Endometrial microvascular endothelial cells (primary cell): ENCODE data around the gene CR1. TPM values are rescaled to one million over a fixed set of nuclear protein-coding genes. Genes with fewer than 3 reads are reported as not detected.
"Not testable (repeated sequence)": the region's sequence is repeated elsewhere in the genome, so short reads cannot be mapped to it uniquely, and the experiment has no call there.

Experiments
- in situ Hi-C: cut with HindIII; loops from 2 replicates; pipeline ENCODE4 v1.10.0; 2017; ENCODE audit warnings: low sequenced_read_pairs, low pct_unique_long_range_greater_than_20kb; ENCODE audit errors: inconsistent ontology term
- total RNA-seq: library from RNA; depleted of rRNA; stranded (reverse); fragments of >200 nt; gene quantifications from one replicate; pipeline ENCODE4 v1.2.3, GENCODE V29; 2015; ENCODE audit errors: inconsistent ontology term

Gene CR1
- total RNA-seq, 1 donor from 2014 or later, result not detected

GRCh38 chr1:207633226-207633625, 137.3 kb downstream of the CR1 start:
- in situ Hi-C loops, result no loop called here

GRCh38 chr1:207633699-207634289, 137.8 kb downstream of the CR1 start:
- in situ Hi-C loops, result not testable (repeated sequence)

GRCh38 chr1:207634293-207634692, 138.3 kb downstream of the CR1 start:
- in situ Hi-C loops, result not testable (repeated sequence)

GRCh38 chr1:207635569-207636186, 139.7 kb downstream of the CR1 start:
- in situ Hi-C loops, result not testable (repeated sequence)

GRCh38 chr1:207638487-207639145, 142.7 kb downstream of the CR1 start:
- in situ Hi-C loops, result not testable (repeated sequence)

GRCh38 chr1:207639362-207639761, 143.4 kb downstream of the CR1 start:
- in situ Hi-C loops, result not testable (repeated sequence)

GRCh38 chr1:207644166-207644851, 148.4 kb downstream of the CR1 start:
- in situ Hi-C loops, result no loop called here

- in situ Hi-C loops, result no loop called here
These were observed 149.1 kb downstream of the CR1 start, which contains the start of gene CR1L for GRCh38 chr1:207644852-207645634. Gene CR1L, plus strand, starts transcription at chr1:207645133. Its CDS starts 101 bp downstream, at chr1:207645234.

- in situ Hi-C loops, result no loop called here
These were observed 149.7 kb downstream of the CR1 start for GRCh38 chr1:207645635-207646081.

GRCh38 chr1:207646171-207646570, 150.2 kb downstream of the CR1 start:
- in situ Hi-C loops, result no loop called here

GRCh38 chr1:207646944-207647579, 151.1 kb downstream of the CR1 start:
- in situ Hi-C loops, result no loop called here

- in situ Hi-C loops, result no loop called here
These were observed 151.8 kb downstream of the CR1 start for GRCh38 chr1:207647671-207648333.

GRCh38 chr1:207648334-207649209, 152.6 kb downstream of the CR1 start:
- in situ Hi-C loops, result no loop called here

- in situ Hi-C loops, result no loop called here
These were observed 153.3 kb downstream of the CR1 start for GRCh38 chr1:207649210-207649753.

- in situ Hi-C loops, result no loop called here
These were observed 154.1 kb downstream of the CR1 start for GRCh38 chr1:207649865-207650580.

- in situ Hi-C loops, result no loop called here
These were observed 155.6 kb downstream of the CR1 start for GRCh38 chr1:207651583-207651982.
